NCI-H446 treated with DMSO at 0.1 percent for 48 hours (cell line): ENCODE measurements around the gene COQ9.
"Not testable (repeated sequence)": the region's sequence is repeated elsewhere in the genome, so short reads cannot be mapped to it uniquely, and the experiment has no call there.

Source experiments
- DNase-seq: peaks from one replicate; lab custom pipeline; 2025; lab: John Stamatoyannopoulos, UW

COQ9 gene

GRCh38 chr16:57447186-57447962 lies at the start of gene COQ9, which contains the start of gene CIAPIN1:
Gene COQ9 (plus strand): TSS chr16:57447479. CDS start chr16:57447506, 27 bp downstream.
Gene CIAPIN1 (minus strand): TSS chr16:57447385. CDS start chr16:57440928, 6,457 bp downstream.
- DNase-seq: peak; percentile 47

DNA sequence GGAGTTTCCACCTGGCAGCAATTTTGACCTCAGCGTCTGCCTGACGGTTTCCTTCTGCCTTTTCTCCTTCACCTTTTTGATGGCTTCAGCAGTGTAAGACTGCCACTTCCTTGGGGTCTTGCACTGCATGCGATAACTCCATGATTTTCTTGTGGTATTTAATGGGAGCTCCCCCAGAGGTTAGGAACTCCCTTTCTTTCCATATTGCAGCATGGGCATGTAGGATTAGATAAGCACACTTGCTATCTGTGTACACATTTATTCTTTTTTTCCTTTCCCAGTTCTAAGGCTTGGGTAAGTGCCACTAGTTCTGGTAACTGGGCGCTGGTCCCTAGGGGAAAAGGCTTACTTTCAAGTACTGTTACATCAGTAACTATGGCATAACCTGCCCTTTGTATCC lies 49.8 kb upstream of the COQ9 start:
- DNase-seq: not testable (repeated sequence)

DNA sequence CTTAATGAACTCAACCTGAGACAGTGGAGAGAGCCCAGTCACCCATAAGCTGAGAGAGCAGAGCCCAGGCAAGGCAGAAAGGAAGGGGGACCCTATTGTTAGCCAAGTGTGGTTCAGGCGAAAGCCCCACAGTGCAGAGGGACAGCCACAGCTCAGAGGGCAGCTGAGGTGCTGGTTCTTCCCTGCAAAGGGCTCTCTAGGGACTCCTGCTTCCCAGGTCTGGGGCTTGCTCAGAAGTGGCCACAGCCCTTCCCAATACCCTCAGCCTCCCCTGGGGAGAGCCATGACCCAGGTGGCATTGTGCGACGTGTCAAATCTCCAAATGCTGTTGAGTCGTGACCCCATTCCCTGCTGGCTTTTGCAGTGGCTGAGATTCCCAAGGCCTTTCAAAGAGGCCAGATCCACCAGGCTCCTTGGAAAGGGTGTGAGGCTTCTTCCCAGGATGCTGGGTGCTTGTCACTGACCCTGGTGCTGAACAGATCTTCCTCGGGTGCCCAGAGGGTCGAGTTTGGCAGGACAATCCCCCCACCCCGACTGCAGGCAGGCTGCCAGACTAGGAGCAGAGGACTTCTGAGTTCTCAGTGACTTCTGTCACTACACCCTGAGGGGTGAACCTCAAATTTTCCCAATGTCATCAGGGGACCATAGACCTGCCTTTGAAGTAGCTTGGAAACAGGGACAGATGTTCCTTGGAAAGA lies 45.2 kb upstream of the COQ9 start:
- DNase-seq: no peak

- DNase-seq: no peak
Observed at GRCh38 chr16:57403965-57404817, 43.1 kb upstream of the COQ9 start, which contains the start of gene CCL17. Gene CCL17 (plus strand): TSS chr16:57404767. CDS start chr16:57413933, 9,166 bp downstream.

DNA sequence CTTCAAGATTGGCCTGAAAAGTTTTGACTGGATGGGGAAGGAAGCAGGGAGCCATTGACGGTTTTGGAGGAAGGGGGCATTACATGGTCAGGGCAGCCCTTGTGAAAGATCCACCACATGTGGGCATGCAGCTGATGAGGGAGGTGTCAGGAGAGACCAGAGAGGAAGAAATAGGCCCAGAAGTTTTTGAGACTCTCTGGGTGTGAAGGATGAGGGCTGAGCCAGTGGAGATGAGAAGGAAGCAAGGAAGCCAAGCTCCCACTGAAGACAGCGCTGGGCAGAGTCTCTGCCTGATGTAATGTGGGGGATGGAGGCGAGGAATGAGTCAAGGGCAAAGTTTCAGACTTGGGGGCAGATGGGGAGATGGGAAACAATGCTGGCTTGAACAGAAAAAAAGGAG lies 42.2 kb upstream of the COQ9 start:
- no peak for DNase-seq

GRCh38 chr16:57406881-57407280 lies 40.4 kb upstream of the COQ9 start:
- no peak for DNase-seq

DNA sequence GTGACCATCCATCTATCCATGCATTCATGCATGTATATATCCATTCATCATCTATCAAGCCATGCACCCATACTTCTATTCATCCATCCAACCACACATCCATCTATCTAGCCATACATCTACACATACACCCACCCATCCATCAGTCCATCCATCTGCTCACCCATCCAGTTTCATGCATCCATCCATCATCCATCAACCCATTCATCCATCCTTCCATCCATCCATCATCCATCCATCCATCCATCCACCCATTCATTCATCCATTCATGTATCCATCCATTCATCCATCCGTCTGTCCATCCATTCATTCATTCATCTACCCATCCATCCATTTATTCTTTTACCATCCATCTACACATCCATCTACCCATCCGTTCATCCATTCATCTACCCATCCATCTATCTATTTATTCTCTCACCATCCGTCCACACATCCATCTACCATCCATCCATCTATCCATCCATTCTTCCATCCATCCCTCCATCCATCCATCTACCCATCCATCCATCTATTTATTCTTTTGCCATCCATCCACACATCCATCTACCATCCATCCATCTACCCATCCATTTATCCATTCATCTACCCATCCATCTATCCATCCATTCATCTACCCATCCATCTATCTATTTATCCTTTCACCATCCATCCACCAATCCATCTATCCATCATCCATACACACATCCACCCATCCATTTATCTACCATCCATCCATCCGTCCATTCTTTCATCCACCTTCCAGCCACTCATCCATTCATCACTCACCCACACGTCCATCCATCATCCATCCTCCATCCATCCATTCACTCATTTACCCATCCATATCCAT lies 39.5 kb upstream of the COQ9 start:
- DNase-seq: no peak

GRCh38 chr16:57409065-57409464 lies 38.2 kb upstream of the COQ9 start:
- DNase-seq: no peak

DNA sequence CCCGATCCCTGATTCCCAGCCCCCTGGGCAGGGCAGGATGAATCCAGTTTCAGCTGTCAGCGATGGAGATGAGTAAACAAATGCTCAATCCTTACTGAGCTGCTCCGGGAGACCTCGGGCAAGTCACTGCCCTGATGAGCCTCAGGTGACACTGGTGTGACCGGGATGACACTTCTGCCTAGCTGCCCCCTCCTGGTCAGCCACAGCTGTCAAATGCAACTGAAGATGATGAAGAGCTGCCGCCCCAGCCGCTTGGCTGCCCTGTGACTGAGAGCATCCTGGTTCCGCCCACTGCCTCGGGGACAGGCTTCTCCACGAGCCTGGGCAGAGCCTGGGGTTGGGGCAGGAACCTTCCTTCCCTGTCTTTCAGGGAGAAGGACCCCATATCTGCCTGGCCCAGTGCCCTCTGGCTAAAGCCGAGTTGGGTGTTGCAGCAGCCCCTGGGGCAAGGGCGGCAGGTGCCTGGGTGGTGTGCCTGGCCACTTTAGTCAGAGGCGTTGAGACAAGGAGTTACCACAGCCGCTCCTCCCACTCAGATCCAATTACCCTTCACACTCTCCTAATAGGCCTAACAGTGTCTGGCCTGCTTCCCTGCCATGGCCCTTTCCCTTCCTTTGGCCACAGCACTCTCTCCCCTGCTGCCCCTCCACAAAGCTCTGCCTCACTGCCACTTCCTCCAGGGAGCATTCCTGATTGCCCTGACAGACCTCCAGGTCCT lies 37.2 kb upstream of the COQ9 start:
- DNase-seq: no peak

- DNase-seq: no peak
Observed at GRCh38 chr16:57411362-57411976, 35.8 kb upstream of the COQ9 start.

DNA sequence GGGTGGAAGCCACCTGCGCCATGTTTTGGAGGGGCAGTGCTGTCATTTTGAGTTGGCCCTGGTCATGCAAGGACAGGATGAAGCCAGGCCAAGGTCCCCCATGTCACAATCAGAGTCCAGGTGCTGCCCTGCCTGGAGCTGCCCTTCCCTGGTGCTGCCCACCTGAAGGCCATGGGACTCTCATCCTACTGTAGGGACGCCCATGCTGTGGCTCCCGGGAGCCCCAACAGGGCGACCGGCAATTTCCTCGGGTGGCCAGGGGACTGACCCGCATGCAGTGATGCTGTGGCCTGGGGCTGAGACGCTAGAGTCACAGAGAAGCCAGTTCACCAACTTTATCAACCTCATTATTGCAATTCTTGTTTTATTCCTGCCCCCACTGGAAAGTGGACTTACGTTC lies 34.7 kb upstream of the COQ9 start:
- no peak for DNase-seq

- no peak for DNase-seq
Observed at GRCh38 chr16:57413301-57413730, 34.0 kb upstream of the COQ9 start.

GRCh38 chr16:57413733-57414132 lies 33.5 kb upstream of the COQ9 start:
- DNase-seq: no peak

DNA sequence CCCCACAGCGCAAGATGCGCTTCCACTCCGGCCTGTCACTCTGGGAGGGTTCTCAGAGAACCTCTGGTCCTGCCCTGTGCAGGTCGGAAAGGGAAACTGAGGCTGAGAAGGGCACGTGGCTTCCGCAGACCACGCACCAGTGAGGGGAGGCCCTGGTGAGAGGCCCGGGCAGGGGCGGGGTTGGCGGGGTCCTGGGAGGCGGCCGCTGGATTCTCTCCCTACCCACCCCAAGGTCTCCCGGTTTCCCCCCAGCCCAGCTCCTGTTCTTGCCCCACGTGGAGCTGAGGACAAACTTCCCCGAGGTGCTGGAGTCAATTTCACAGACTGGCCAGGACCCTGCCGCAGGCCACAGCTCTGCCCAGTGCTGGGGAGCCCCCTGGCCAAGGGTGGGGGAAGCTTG lies 31.2 kb upstream of the COQ9 start:
- no peak for DNase-seq

DNA sequence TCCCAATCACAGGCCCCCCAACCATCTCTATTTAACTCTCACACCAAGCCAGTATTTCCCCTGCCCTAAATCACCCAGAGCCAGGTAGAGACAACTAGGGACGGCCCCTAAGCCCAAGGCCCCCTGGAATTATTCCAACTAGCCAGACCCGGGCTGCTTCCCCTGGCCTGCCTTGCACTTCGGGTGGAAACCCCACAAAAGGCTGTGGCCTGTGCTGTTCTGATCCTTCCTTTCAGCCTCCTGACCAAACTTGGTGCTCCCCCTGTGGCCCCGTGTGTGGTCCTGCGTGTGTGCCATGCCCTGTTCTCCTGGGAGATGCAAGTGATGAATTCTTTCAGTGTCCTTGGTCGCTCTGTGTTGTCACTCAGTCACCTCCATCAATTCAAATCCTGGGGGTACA lies 27.8 kb upstream of the COQ9 start:
- no peak for DNase-seq

- no peak for DNase-seq
Observed at GRCh38 chr16:57422026-57422944, 25.0 kb upstream of the COQ9 start.

GRCh38 chr16:57423152-57423551 lies 24.1 kb upstream of the COQ9 start:
- no peak for DNase-seq

DNA sequence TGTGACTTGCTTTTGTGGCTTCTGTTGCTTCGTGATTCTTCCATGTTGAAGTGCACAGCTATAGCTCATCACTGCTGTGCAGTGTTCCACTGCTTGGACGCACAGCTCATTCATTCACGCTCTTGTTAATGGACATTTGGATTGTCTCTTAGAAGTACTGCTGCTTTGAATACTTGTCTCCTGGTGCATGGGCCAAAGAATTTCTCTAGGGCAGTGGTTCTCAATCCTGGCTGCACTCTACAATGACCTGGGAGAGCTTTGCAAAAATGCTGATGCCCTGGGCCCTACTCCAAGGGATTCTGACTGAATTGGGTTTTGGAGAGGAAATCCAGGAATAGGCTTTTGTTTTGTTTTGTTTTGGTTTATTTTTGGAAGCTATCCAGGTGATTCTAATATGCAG lies 22.7 kb upstream of the COQ9 start:
- no peak for DNase-seq

- DNase-seq: no peak
Observed at GRCh38 chr16:57426356-57426755, 20.9 kb upstream of the COQ9 start.
